ENCODE measurements around the gene DIAPH3. TPM values are rescaled to one million over a fixed set of nuclear protein-coding genes. Genes with fewer than 3 reads are reported as not detected.

Gene DIAPH3
- total and polyA plus RNA-seq, 7 experiments from 2014 or later, result 0.37 to 17.5 TPM; not detected in 5

- POLR2A ChIA-PET, result no interaction called here
- Histone ChIP-seq H3K4me3 (ENCODE audit: low read length) (no peak overlapping the region), H3K27ac (ENCODE audit: low read depth, low read length) (no peak overlapping the region), H3K36me3 (ENCODE audit: control insufficient read depth in 2 of 3, insufficient read depth in 3 of 3, low read length in 3 of 3) (no peaks in the 10 kb centered on the region), H3K9me3 (ENCODE audit: control insufficient read depth in 2 of 3, low read length in 3 of 3) (no peaks in the 10 kb centered on the region), H3K27me3 (ENCODE audit: control insufficient read depth in 2 of 2, insufficient read depth in 2 of 2, low read length in 2 of 2) (no peaks in the 10 kb centered on the region), H3K4me1 (ENCODE audit: control insufficient read depth in 2 of 2, insufficient read depth in 2 of 2, low read length in 2 of 2) (no peaks in the 10 kb centered on the region)
- CTCF ChIA-PET, result no interaction called here
- Mint-ChIP-seq H3K36me3 (peaks cover 0 to 2% (median 0%) of the 10 kb centered on the region in 5 donors), H3K27ac (no peak overlapping the region), H3K9me3 (no peaks in the 10 kb centered on the region), H3K27me3 (no peaks in the 10 kb centered on the region), H3K4me3 (no peak overlapping the region), H3K4me1 (no peaks in the 10 kb centered on the region)
- no peak for DNase-seq
- intact Hi-C loops (cut with micrococcal nuclease), result no loop called here
- ATAC-seq, result no peak
Observed at GRCh38 chr13:59885076-59885475, 278.7 kb downstream of the DIAPH3 start.

GRCh38 chr13:59883885-59884284 is 279.8 kb downstream of the DIAPH3 start:
- ATAC-seq (no peak), DNase-seq (no peak)
- no peaks in the 10 kb centered on the region for H3K9me3 Mint-ChIP-seq
- Histone ChIP-seq H3K4me3 (ENCODE audit: low read length) (no peak overlapping the region), H3K4me1 (ENCODE audit: control insufficient read depth in 2 of 2, insufficient read depth in 2 of 2, low read length in 2 of 2) (no peaks in the 10 kb centered on the region), H3K36me3 (ENCODE audit: control insufficient read depth in 2 of 3, insufficient read depth in 3 of 3, low read length in 3 of 3) (no peaks in the 10 kb centered on the region), H3K27me3 (ENCODE audit: control insufficient read depth in 2 of 2, insufficient read depth in 2 of 2, low read length in 2 of 2) (no peaks in the 10 kb centered on the region), H3K9me3 (ENCODE audit: control insufficient read depth in 2 of 3, low read length in 3 of 3) (no peaks in the 10 kb centered on the region), H3K27ac (ENCODE audit: low read depth, low read length) (no peak overlapping the region)
- peaks cover 0 to 2% (median 0%) of the 10 kb centered on the region in 5 donors for H3K36me3 Mint-ChIP-seq
- H3K4me1 Mint-ChIP-seq, result no peaks in the 10 kb centered on the region
- H3K27ac Mint-ChIP-seq, result no peak overlapping the region
- POLR2A ChIA-PET, result no interaction called here
- CTCF ChIA-PET, result interaction anchor here (0.7 kb wide), 1 partner anchor 931 kb away, joined by 3 read pairs; no protein-coding TSS in a partner anchor
- no peak overlapping the region for H3K4me3 Mint-ChIP-seq
- intact Hi-C loops (cut with micrococcal nuclease), result no loop called here
- no peaks in the 10 kb centered on the region for H3K27me3 Mint-ChIP-seq

- Histone ChIP-seq H3K27me3 (ENCODE audit: control insufficient read depth in 2 of 2, insufficient read depth in 2 of 2, low read length in 2 of 2) (no peaks in the 10 kb centered on the region), H3K4me1 (ENCODE audit: control insufficient read depth in 2 of 2, insufficient read depth in 2 of 2, low read length in 2 of 2) (no peaks in the 10 kb centered on the region), H3K36me3 (ENCODE audit: control insufficient read depth in 2 of 3, insufficient read depth in 3 of 3, low read length in 3 of 3) (no peaks in the 10 kb centered on the region), H3K27ac (ENCODE audit: low read depth, low read length) (no peak overlapping the region), H3K9me3 (ENCODE audit: control insufficient read depth in 2 of 3, low read length in 3 of 3) (no peaks in the 10 kb centered on the region), H3K4me3 (ENCODE audit: low read length) (no peak overlapping the region)
- POLR2A ChIA-PET, result no interaction called here
- Mint-ChIP-seq H3K4me3 (no peak overlapping the region), H3K27ac (no peak overlapping the region), H3K4me1 (no peaks in the 10 kb centered on the region), H3K27me3 (no peaks in the 10 kb centered on the region), H3K9me3 (no peaks in the 10 kb centered on the region), H3K36me3 (peaks cover 0 to 8% (median 0%) of the 10 kb centered on the region in 5 donors)
- CTCF ChIA-PET, result no interaction called here
- DNase-seq, result no peak
- no peak for ATAC-seq
- intact Hi-C loops (cut with micrococcal nuclease), result no loop called here
Observed at GRCh38 chr13:59880468-59880867, 283.3 kb downstream of the DIAPH3 start.

DNA sequence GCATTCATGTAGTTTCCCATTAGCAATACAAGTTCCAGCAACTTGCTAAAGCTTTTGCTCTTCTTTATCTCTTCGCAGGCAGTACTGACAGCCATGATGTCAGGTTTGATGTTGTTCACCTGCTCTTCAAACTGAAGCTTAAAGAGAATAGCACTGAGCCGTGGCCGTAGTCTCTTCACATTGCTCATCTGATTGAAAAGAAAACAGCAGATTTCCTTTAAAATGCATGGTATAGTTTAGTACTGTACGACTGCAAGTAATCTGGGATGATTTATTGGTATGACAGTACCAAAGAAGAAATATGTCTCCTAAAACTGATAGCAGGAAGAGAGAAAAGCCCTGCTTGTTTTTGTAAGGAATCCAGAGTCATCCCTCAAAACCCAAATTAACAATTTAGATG is 284.4 kb downstream of the DIAPH3 start:
- ChIA-PET CTCF (no interaction called here), POLR2A (no interaction called here)
- H3K27ac ChIP-seq (ENCODE audit: low read depth, low read length), result no peak overlapping the region
- Mint-ChIP-seq H3K4me3 (no peak overlapping the region), H3K36me3 (peaks cover 0 to 8% (median 0%) of the 10 kb centered on the region in 5 donors), H3K4me1 (no peaks in the 10 kb centered on the region), H3K27me3 (no peaks in the 10 kb centered on the region), H3K9me3 (no peaks in the 10 kb centered on the region), H3K27ac (no peak overlapping the region)
- H3K9me3 ChIP-seq (ENCODE audit: control insufficient read depth in 2 of 3, low read length in 3 of 3), result no peaks in the 10 kb centered on the region
- no peak overlapping the region for H3K4me3 ChIP-seq (ENCODE audit: low read length)
- H3K36me3 ChIP-seq (ENCODE audit: control insufficient read depth in 2 of 3, insufficient read depth in 3 of 3, low read length in 3 of 3), result no peaks in the 10 kb centered on the region
- no peaks in the 10 kb centered on the region for H3K27me3 ChIP-seq (ENCODE audit: control insufficient read depth in 2 of 2, insufficient read depth in 2 of 2, low read length in 2 of 2)
- intact Hi-C loops (cut with micrococcal nuclease), result no loop called here
- H3K4me1 ChIP-seq (ENCODE audit: control insufficient read depth in 2 of 2, insufficient read depth in 2 of 2, low read length in 2 of 2), result no peaks in the 10 kb centered on the region
- DNase-seq, result no peak
- ATAC-seq, result no peak

DNA sequence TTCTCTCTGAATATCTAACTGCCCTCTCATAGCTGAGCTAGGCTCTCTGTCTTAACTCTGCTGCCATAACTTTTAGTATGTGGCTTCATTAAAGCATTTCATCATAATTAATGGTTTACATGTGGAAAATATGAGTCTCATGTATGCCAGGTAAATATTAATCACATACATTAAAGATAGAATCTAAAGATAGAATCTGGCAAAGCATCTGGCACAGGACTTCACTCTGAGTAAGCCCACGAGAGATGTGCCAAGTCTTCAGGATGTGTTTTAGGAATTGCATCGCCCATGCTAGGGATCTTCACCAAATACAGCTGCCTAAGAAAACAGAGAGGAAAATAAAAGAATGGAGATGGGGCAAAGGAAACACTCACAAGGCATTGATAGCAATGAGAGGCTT is 285.8 kb downstream of the DIAPH3 start:
- no peaks in the 10 kb centered on the region for H3K27me3 Mint-ChIP-seq
- peaks cover 0 to 8% (median 0%) of the 10 kb centered on the region in 5 donors for H3K36me3 Mint-ChIP-seq
- Histone ChIP-seq H3K36me3 (ENCODE audit: control insufficient read depth in 2 of 3, insufficient read depth in 3 of 3, low read length in 3 of 3) (no peaks in the 10 kb centered on the region), H3K4me3 (ENCODE audit: low read length) (no peak overlapping the region), H3K27me3 (ENCODE audit: control insufficient read depth in 2 of 2, insufficient read depth in 2 of 2, low read length in 2 of 2) (no peaks in the 10 kb centered on the region), H3K27ac (ENCODE audit: low read depth, low read length) (no peak overlapping the region), H3K4me1 (ENCODE audit: control insufficient read depth in 2 of 2, insufficient read depth in 2 of 2, low read length in 2 of 2) (no peaks in the 10 kb centered on the region), H3K9me3 (ENCODE audit: control insufficient read depth in 2 of 3, low read length in 3 of 3) (no peaks in the 10 kb centered on the region)
- intact Hi-C loops (cut with micrococcal nuclease), result no loop called here
- H3K27ac Mint-ChIP-seq, result no peak overlapping the region
- DNase-seq (no peak), ATAC-seq (no peak)
- no peaks in the 10 kb centered on the region for H3K4me1 Mint-ChIP-seq
- ChIA-PET POLR2A (no interaction called here), CTCF (no interaction called here)
- no peak overlapping the region for H3K4me3 Mint-ChIP-seq
- no peaks in the 10 kb centered on the region for H3K9me3 Mint-ChIP-seq

GRCh38 chr13:59874973-59875372 is 288.8 kb downstream of the DIAPH3 start:
- Mint-ChIP-seq H3K4me1 (no peaks in the 10 kb centered on the region), H3K9me3 (no peaks in the 10 kb centered on the region), H3K4me3 (no peak overlapping the region), H3K27me3 (no peaks in the 10 kb centered on the region), H3K27ac (no peak overlapping the region), H3K36me3 (peaks cover 0 to 12% (median 0%) of the 10 kb centered on the region in 5 donors)
- H3K27ac ChIP-seq (ENCODE audit: low read depth, low read length), result no peak overlapping the region
- H3K36me3 ChIP-seq (ENCODE audit: control insufficient read depth in 2 of 3, insufficient read depth in 3 of 3, low read length in 3 of 3), result no peaks in the 10 kb centered on the region
- ChIA-PET CTCF (no interaction called here), POLR2A (no interaction called here)
- no peak overlapping the region for H3K4me3 ChIP-seq (ENCODE audit: low read length)
- H3K9me3 ChIP-seq (ENCODE audit: control insufficient read depth in 2 of 3, low read length in 3 of 3), result no peaks in the 10 kb centered on the region
- intact Hi-C loops (cut with micrococcal nuclease), result no loop called here
- no peak for ATAC-seq
- no peak for DNase-seq
- no peaks in the 10 kb centered on the region for H3K27me3 ChIP-seq (ENCODE audit: control insufficient read depth in 2 of 2, insufficient read depth in 2 of 2, low read length in 2 of 2)
- H3K4me1 ChIP-seq (ENCODE audit: control insufficient read depth in 2 of 2, insufficient read depth in 2 of 2, low read length in 2 of 2), result no peaks in the 10 kb centered on the region

DNA sequence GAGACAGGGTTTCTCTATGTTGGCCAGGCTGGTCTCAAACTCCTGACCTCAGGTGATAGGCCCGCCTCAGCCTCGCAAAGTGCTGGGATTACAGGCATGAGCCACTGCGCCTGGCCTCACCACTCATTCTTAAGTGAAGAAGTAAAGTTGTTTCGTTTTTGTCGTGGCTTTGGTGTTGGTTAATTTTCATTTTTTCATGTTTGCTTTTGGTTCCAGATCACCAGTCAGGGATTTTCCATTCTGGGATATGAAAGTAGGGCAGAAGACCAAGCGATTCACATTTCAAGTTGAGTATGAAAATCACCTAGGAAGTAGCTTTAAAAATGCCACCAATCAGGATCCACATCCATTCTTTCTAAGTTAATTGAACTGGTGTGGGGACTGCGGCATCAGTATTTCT is 289.9 kb downstream of the DIAPH3 start:
- H3K4me1 Mint-ChIP-seq, result no peaks in the 10 kb centered on the region
- Histone ChIP-seq H3K27ac (ENCODE audit: low read depth, low read length) (no peak overlapping the region), H3K36me3 (ENCODE audit: control insufficient read depth in 2 of 3, insufficient read depth in 3 of 3, low read length in 3 of 3) (no peaks in the 10 kb centered on the region), H3K9me3 (ENCODE audit: control insufficient read depth in 2 of 3, low read length in 3 of 3) (no peaks in the 10 kb centered on the region), H3K27me3 (ENCODE audit: control insufficient read depth in 2 of 2, insufficient read depth in 2 of 2, low read length in 2 of 2) (no peaks in the 10 kb centered on the region), H3K4me3 (ENCODE audit: low read length) (no peak overlapping the region), H3K4me1 (ENCODE audit: control insufficient read depth in 2 of 2, insufficient read depth in 2 of 2, low read length in 2 of 2) (no peaks in the 10 kb centered on the region)
- H3K9me3 Mint-ChIP-seq, result no peaks in the 10 kb centered on the region
- H3K4me3 Mint-ChIP-seq, result no peak overlapping the region
- H3K36me3 Mint-ChIP-seq, result peaks cover 0 to 12% (median 0%) of the 10 kb centered on the region in 5 donors
- no peaks in the 10 kb centered on the region for H3K27me3 Mint-ChIP-seq
- intact Hi-C loops (cut with micrococcal nuclease), result no loop called here
- POLR2A ChIA-PET, result no interaction called here
- ATAC-seq (no peak), DNase-seq (no peak)
- CTCF ChIA-PET, result no interaction called here
- no peak overlapping the region for H3K27ac Mint-ChIP-seq
